HG03175 (cell line): Measurements from ENCODE around the gene CD2BP2.
A peak's percentile ranks its signal among the peaks of the same experiment; 100 is the strongest.
"Not testable (repeated sequence)": the region's sequence is repeated elsewhere in the genome, so short reads cannot be mapped to it uniquely, and the experiment has no call there.

Experiments
- ATAC-seq: cut with Tn5 transposase; IDR thresholded peaks from one replicate; pipeline ENCODE4 v1.9.1; 2021; ENCODE audit warnings: mild to moderate bottlenecking, moderate library complexity; ENCODE audit not compliant: unreplicated experiment

The CD2BP2 gene

GRCh38 chr16:30346286-30346685 lies 8.8 kb downstream of the CD2BP2 start:
- ATAC-seq = no peak

GRCh38 chr16:30343491-30343820 lies 11.7 kb downstream of the CD2BP2 start:
- ATAC-seq = not testable (repeated sequence)

GRCh38 chr16:30342751-30343490 lies 12.2 kb downstream of the CD2BP2 start:
- ATAC-seq = no peak

- ATAC-seq = not testable (repeated sequence)
These were observed 13.1 kb downstream of the CD2BP2 start for GRCh38 chr16:30341971-30342370.

GRCh38 chr16:30340621-30341020 lies 14.5 kb downstream of the CD2BP2 start:
- ATAC-seq = no peak

- not testable (repeated sequence) for ATAC-seq
These were observed 16.4 kb downstream of the CD2BP2 start for GRCh38 chr16:30338715-30339114.

- not testable (repeated sequence) for ATAC-seq
These were observed 17.1 kb downstream of the CD2BP2 start for GRCh38 chr16:30337964-30338357.

GRCh38 chr16:30335598-30336474 lies 19.3 kb downstream of the CD2BP2 start:
- no peak for ATAC-seq

- peak; percentile 67 for ATAC-seq
These were observed 20.0 kb downstream of the CD2BP2 start for GRCh38 chr16:30335028-30335597.

GRCh38 chr16:30334473-30334989 lies 20.6 kb downstream of the CD2BP2 start:
- peak; percentile 85 for ATAC-seq

GRCh38 chr16:30324220-30324619 lies 30.9 kb downstream of the CD2BP2 start:
- ATAC-seq = not testable (repeated sequence)

GRCh38 chr16:30318647-30319046 lies 36.5 kb downstream of the CD2BP2 start:
- ATAC-seq = not testable (repeated sequence)

GRCh38 chr16:30310937-30311336 lies 44.2 kb downstream of the CD2BP2 start:
- ATAC-seq = not testable (repeated sequence)

GRCh38 chr16:30309255-30309654 lies 45.9 kb downstream of the CD2BP2 start:
- not testable (repeated sequence) for ATAC-seq
